SU-DHL-6 (cell line): ENCODE results near the gene ZNF324.

ENCODE experiments used
- H2AFZ ChIP-seq: fragments of 200-600 bp; sonication (generic); 2 replicates; pipeline ENCODE4 v1.6.1; 2014; ENCODE audit warnings: low read depth, mild to moderate bottlenecking, moderate library complexity, mixed read lengths, antibody characterized with exemption, low read length; ENCODE audit not compliant: severe bottlenecking
- H3F3A ChIP-seq: fragments of 200-600 bp; shearing (Covaris generic); 2 replicates; pipeline ENCODE4 v1.6.0; 2016; ENCODE audit warnings: antibody characterized with exemption, mild to moderate bottlenecking; ENCODE audit not compliant: insufficient read depth
- H3K27ac ChIP-seq: fragments of 200-600 bp; sonication (generic); 2 replicates; pipeline ENCODE4 v1.5.1; 2016; ENCODE audit warnings: low read depth, mild to moderate bottlenecking, low read length, moderate library complexity, mixed read lengths
- H3K27me3 ChIP-seq: fragments of 200-600 bp; sonication (generic), shearing (Covaris generic); 2 replicates; pipeline ENCODE4 v1.6.0; 2014; ENCODE audit warnings: mild to moderate bottlenecking, low read length
- H3K36me3 ChIP-seq: fragments of 200-600 bp; sonication (generic); 2 replicates; pipeline ENCODE4 v1.6.1; 2014; ENCODE audit warnings: mild to moderate bottlenecking, low read length, mixed read lengths
- H3K4me2 ChIP-seq: fragments of 300-600, 200-600 bp; shearing (Covaris generic), sonication (generic); 2 replicates; pipeline ENCODE4 v1.6.0; 2014; ENCODE audit warnings: low read length, low read depth, mild to moderate bottlenecking; ENCODE audit not compliant: poor library complexity, severe bottlenecking
- H3K4me3 ChIP-seq: fragments of 200-600 bp; sonication (generic); 2 replicates; pipeline ENCODE4 v1.5.1; 2014; ENCODE audit warnings: antibody characterized with exemption, low read length, mild to moderate bottlenecking, mixed read lengths; ENCODE audit not compliant: insufficient read depth, poor library complexity, severe bottlenecking
- H3K79me2 ChIP-seq: fragments of 200-600 bp; sonication (generic); 2 replicates; pipeline ENCODE4 v1.6.1; 2014; ENCODE audit warnings: mild to moderate bottlenecking, low read length, moderate library complexity; ENCODE audit not compliant: insufficient read depth
- H3K9ac ChIP-seq: fragments of 200-600 bp; sonication (generic); 2 replicates; pipeline ENCODE4 v1.7.0; 2014; ENCODE audit warnings: mild to moderate bottlenecking, low read length
- H3K9me2 ChIP-seq: fragments of 200-600 bp; sonication (generic); replicated peaks from 2 replicates; pipeline ENCODE4 v1.6.1; 2014; ENCODE audit warnings: low read length; ENCODE audit not compliant: insufficient read depth
- H3K9me3 ChIP-seq: fragments of 200-600 bp; sonication (generic); 2 replicates; pipeline ENCODE4 v1.6.1; 2014; ENCODE audit warnings: low read length, mixed read lengths; ENCODE audit not compliant: insufficient read depth
- H4K20me1 ChIP-seq: fragments of 200-600 bp; sonication (generic); 2 replicates; pipeline ENCODE4 v1.6.1; 2014; ENCODE audit warnings: low read depth, mild to moderate bottlenecking, antibody characterized with exemption, low read length, moderate library complexity, mixed read lengths
- CTCF ChIP-seq: fragments of 200-600 bp; sonication (generic); IDR thresholded peaks from one replicate; pipeline ENCODE4 v1.5.1; 2017; ENCODE audit warnings: antibody characterized with exemption, mild to moderate bottlenecking, low read length, moderate library complexity; ENCODE audit not compliant: insufficient read depth, poor library complexity, severe bottlenecking
- EZH2phosphoT487 ChIP-seq: fragments of 200-600 bp; sonication (generic), shearing (Covaris generic); conservative IDR thresholded peaks from 2 replicates; pipeline ENCODE4 v1.6.1; 2018; ENCODE audit warnings: mild to moderate bottlenecking, antibody characterized with exemption, low read length, moderate library complexity, mixed read lengths

The ZNF324 gene

GRCh38 chr19:58474997-58475713, 8.3 kb downstream of the ZNF324 start:
- peak overlapping the region; percentile 84 for H3K9ac ChIP-seq
- H3K27ac ChIP-seq, result peak overlapping the region; percentile 74
- H3K4me2 ChIP-seq, result peak overlapping the region; percentile 73
- H3K79me2 ChIP-seq, result no peaks in the 10 kb centered on the region
- H3K27me3 ChIP-seq, result no peaks in the 10 kb centered on the region
- no peaks in the 10 kb centered on the region for H3K9me2 ChIP-seq
- peaks cover 10% of the 10 kb centered on the region for H3F3A ChIP-seq
- peak overlapping the region; percentile 60 for H3K4me3 ChIP-seq
- H2AFZ ChIP-seq, result peak overlapping the region; percentile 75
- H3K9me3 ChIP-seq, result no peaks in the 10 kb centered on the region
- no peaks in the 10 kb centered on the region for H4K20me1 ChIP-seq
- H3K36me3 ChIP-seq, result no peaks in the 10 kb centered on the region
- TF ChIP-seq CTCF (no peak), EZH2phosphoT487 (no peak)

GRCh38 chr19:58475714-58476497, 9.0 kb downstream of the ZNF324 start, which contains the start of gene ZNF446:
Gene ZNF446 (plus strand): TSS chr19:58476352. CDS start chr19:58477219, 867 bp downstream.
- Histone ChIP-seq H3K27me3 (no peaks in the 10 kb centered on the region), H3K27ac (peak within 1 kb of the TSS; percentile 74), H3K4me2 (peak within 1 kb of the TSS; percentile 73)

DNA sequence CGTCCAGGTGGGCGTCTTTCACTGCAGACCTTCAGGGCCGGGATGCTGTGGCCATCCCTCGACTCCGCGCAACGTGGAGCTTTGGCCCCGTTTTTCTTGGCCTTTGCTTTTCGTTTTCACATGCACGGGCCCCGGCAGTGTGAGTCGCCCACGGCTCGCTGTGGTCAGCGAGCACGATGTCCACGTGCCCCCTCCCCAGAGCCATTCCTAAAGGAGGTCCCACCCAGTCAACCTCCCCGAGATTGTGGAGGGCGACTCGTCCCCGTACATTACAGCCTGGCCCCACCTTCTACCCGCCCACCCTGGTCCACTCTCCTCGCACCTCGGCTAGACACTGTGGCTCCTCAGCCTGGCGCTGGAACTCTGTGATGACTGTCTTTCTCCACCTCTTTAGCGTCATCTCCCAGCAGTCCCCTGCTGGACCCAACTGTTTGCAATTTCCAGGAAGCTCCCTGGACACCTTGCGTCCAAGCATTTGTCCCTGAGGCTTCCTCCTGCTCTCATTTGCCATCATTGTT, 9.7 kb downstream of the ZNF324 start:
- Histone ChIP-seq H3K4me2 (peak overlapping the region; percentile 73), H3K27ac (peak overlapping the region; percentile 74), H3K9me2 (no peaks in the 10 kb centered on the region), H4K20me1 (no peaks in the 10 kb centered on the region), H3K27me3 (no peaks in the 10 kb centered on the region), H3F3A (peaks cover 10% of the 10 kb centered on the region), H3K36me3 (no peaks in the 10 kb centered on the region), H2AFZ (peak overlapping the region; percentile 52), H3K79me2 (no peaks in the 10 kb centered on the region), H3K9me3 (no peaks in the 10 kb centered on the region), H3K4me3 (peak overlapping the region; percentile 60), H3K9ac (peak overlapping the region; percentile 84)
- TF ChIP-seq EZH2phosphoT487, result no peak
- no peak for TF ChIP-seq CTCF

More at GRCh38 chr19:58475714-58476497, 9.0 kb downstream of the ZNF324 start, which contains the start of gene ZNF446:
- H2AFZ ChIP-seq, result peak within 1 kb of the TSS; percentile 75
- no peaks in the 10 kb centered on the region for H3K79me2 ChIP-seq
- TF ChIP-seq CTCF, result no peak
- no peak for TF ChIP-seq EZH2phosphoT487
- peak within 1 kb of the TSS; percentile 84 for H3K9ac ChIP-seq
- H3K9me3 ChIP-seq, result no peaks in the 10 kb centered on the region
- H3F3A ChIP-seq, result peaks cover 10% of the 10 kb centered on the region
- H3K9me2 ChIP-seq, result no peaks in the 10 kb centered on the region
- H3K36me3 ChIP-seq, result no peaks in the 10 kb centered on the region
- peak within 1 kb of the TSS; percentile 60 for H3K4me3 ChIP-seq
- no peaks in the 10 kb centered on the region for H4K20me1 ChIP-seq
